Neural progenitor cell (in vitro differentiated cells): ENCODE results near the gene CCDC14. TPM values are rescaled to one million over a fixed set of nuclear protein-coding genes. Genes with fewer than 3 reads are reported as not detected.

Source experiments
- DNase-seq: peaks from one replicate; pipeline ENCODE4 v3.0.0-alpha.2; 2016; ENCODE audit warnings: low spot score
- H2AFZ ChIP-seq: fragments of 200-600 bp; sonication (generic); replicated peaks from 2 replicates; pipeline ENCODE4 v1.6.1; 2016; ENCODE audit warnings: antibody characterized with exemption
- H3F3A ChIP-seq: fragments of 200-600 bp; sonication (generic); 2 replicates; pipeline ENCODE4 v1.6.1; 2016; ENCODE audit warnings: antibody characterized with exemption, low read depth
- H3K27ac ChIP-seq: fragments of 200-600 bp; sonication (generic); 2 replicates; pipeline ENCODE4 v1.5.1; 2016; ENCODE audit warnings: mild to moderate bottlenecking
- H3K27me3 ChIP-seq: fragments of 200-600 bp; sonication (generic); 2 replicates; pipeline ENCODE4 v1.6.1; 2016; ENCODE audit warnings: mild to moderate bottlenecking, moderate library complexity
- H3K36me3 ChIP-seq: fragments of 200-600 bp; sonication (generic); 2 replicates; pipeline ENCODE4 v1.5.1; 2016
- H3K4me1 ChIP-seq: fragments of 200-600 bp; sonication (generic); 2 replicates; pipeline ENCODE4 v1.6.1; 2016; ENCODE audit warnings: mixed run types
- H3K4me2 ChIP-seq: fragments of 200-600 bp; sonication (generic); 2 replicates; pipeline ENCODE4 v1.6.1; 2016
- H3K4me3 ChIP-seq: fragments of 200-600 bp; sonication (generic); 2 replicates; pipeline ENCODE4 v1.5.1; 2016
- H3K79me2 ChIP-seq: fragments of 200-600 bp; sonication (generic); 2 replicates; pipeline ENCODE4 v1.6.1; 2016; ENCODE audit warnings: low read depth
- H3K9ac ChIP-seq: fragments of 200-600 bp; sonication (generic); 2 replicates; pipeline ENCODE4 v1.6.1; 2016
- H3K9me3 ChIP-seq: fragments of 200-600 bp; sonication (generic); 2 replicates; pipeline ENCODE4 v1.5.1; 2016; ENCODE audit warnings: low read depth
- H4K20me1 ChIP-seq: fragments of 200-600 bp; sonication (generic); 2 replicates; pipeline ENCODE4 v1.6.1; 2016; ENCODE audit warnings: low read depth
- H3K27ac Mint-ChIP-seq: 3 replicates; pipeline ENCODE4 v1.8.0; 2021; ENCODE audit warnings: mixed read lengths
- H3K27me3 Mint-ChIP-seq: 2 replicates; pipeline ENCODE4 v1.8.0; 2022; ENCODE audit warnings: low read depth, mild to moderate bottlenecking, inconsistent platforms, moderate library complexity, mixed read lengths; ENCODE audit not compliant: insufficient read depth
- H3K36me3 Mint-ChIP-seq: 3 replicates; pipeline ENCODE4 v1.8.0; 2021; ENCODE audit warnings: mixed read lengths
- H3K4me1 Mint-ChIP-seq: 3 replicates; pipeline ENCODE4 v1.8.0; 2021; ENCODE audit warnings: mixed read lengths
- H3K4me3 Mint-ChIP-seq: 3 replicates; pipeline ENCODE4 v1.8.0; 2021; ENCODE audit warnings: mild to moderate bottlenecking, moderate library complexity, mixed read lengths
- H3K9me3 Mint-ChIP-seq: 3 replicates; pipeline ENCODE4 v1.8.0; 2020; ENCODE audit warnings: mixed read lengths
- CTCF ChIP-seq: fragments of 200-600 bp; sonication (generic); IDR thresholded peaks from 2 replicates; pipeline ENCODE4 v1.5.1; 2017; ENCODE audit warnings: antibody characterized with exemption, mild to moderate bottlenecking
- EZH2 ChIP-seq: fragments of 200-600 bp; sonication (generic); IDR thresholded peaks from 2 replicates; pipeline ENCODE4 v1.6.1; 2017; ENCODE audit warnings: antibody characterized with exemption, mild to moderate bottlenecking, moderate library complexity
- EZH2phosphoT487 ChIP-seq: fragments of 200-600 bp; sonication (generic); IDR thresholded peaks from 2 replicates; pipeline ENCODE4 v1.6.1; 2017; ENCODE audit warnings: antibody characterized with exemption
- total RNA-seq: library from RNA; depleted of rRNA; stranded (reverse); fragments of >200 nt; gene quantifications from 2 replicates; pipeline ENCODE4 v1.2.3, GENCODE V29; 2015; ENCODE audit warnings: low replicate concordance

The CCDC14 gene
- total RNA-seq, 1 donor from 2014 or later: 250 TPM

GRCh38 chr3:123884993-123885392, 76.0 kb downstream of the CCDC14 start:
- Histone ChIP-seq H3K27ac (no peak overlapping the region), H3K4me3 (peak overlapping the region; percentile 76), H3K79me2 (peaks cover 17% of the 10 kb centered on the region), H3K4me2 (peak overlapping the region; percentile 79), H2AFZ (no peak overlapping the region), H4K20me1 (no peaks in the 10 kb centered on the region), H3K9ac (no peak overlapping the region), H3K36me3 (no peaks in the 10 kb centered on the region), H3F3A (peaks cover 31% of the 10 kb centered on the region), H3K4me1 (peaks cover 27% of the 10 kb centered on the region), H3K27me3 (peaks cover 5% of the 10 kb centered on the region), H3K9me3 (peaks cover 10% of the 10 kb centered on the region)
- H3K36me3 Mint-ChIP-seq: peaks cover 3% of the 10 kb centered on the region
- no peak for DNase-seq
- no peak for TF ChIP-seq EZH2phosphoT487
- no peak for TF ChIP-seq EZH2
- no peak for TF ChIP-seq CTCF
- H3K4me3 Mint-ChIP-seq: peak overlapping the region; percentile 93
- H3K9me3 Mint-ChIP-seq: peaks cover 19% of the 10 kb centered on the region
- no peak overlapping the region for H3K27ac Mint-ChIP-seq
- H3K27me3 Mint-ChIP-seq: peaks cover 6% of the 10 kb centered on the region
- peaks cover 44% of the 10 kb centered on the region for H3K4me1 Mint-ChIP-seq

GRCh38 chr3:123884203-123884831, 76.7 kb downstream of the CCDC14 start, which contains the start of gene MYLK:
Gene MYLK, minus strand, starts transcription at chr3:123884332. Its CDS starts 90,491 bp downstream, at chr3:123793841.
- Mint-ChIP-seq H3K27me3 (peaks cover 6% of the 10 kb centered on the region), H3K36me3 (peaks cover 6% of the 10 kb centered on the region), H3K4me3 (peak within 1 kb of the TSS; percentile 93), H3K9me3 (peaks cover 12% of the 10 kb centered on the region), H3K27ac (peak within 1 kb of the TSS; percentile 86), H3K4me1 (peaks cover 45% of the 10 kb centered on the region)
- Histone ChIP-seq H3K36me3 (no peaks in the 10 kb centered on the region), H3K9ac (peak within 1 kb of the TSS; percentile 28), H3K27me3 (peaks cover 5% of the 10 kb centered on the region), H3K4me2 (peak within 1 kb of the TSS; percentile 100), H3K4me3 (peak within 1 kb of the TSS; percentile 76), H4K20me1 (no peaks in the 10 kb centered on the region), H3F3A (peaks cover 32% of the 10 kb centered on the region), H3K9me3 (peaks cover 10% of the 10 kb centered on the region), H3K4me1 (peaks cover 28% of the 10 kb centered on the region), H2AFZ (peak within 1 kb of the TSS; percentile 89), H3K79me2 (peaks cover 17% of the 10 kb centered on the region), H3K27ac (no peak within 1 kb of the TSS)
- no peak for TF ChIP-seq EZH2phosphoT487
- no peak for TF ChIP-seq EZH2
- TF ChIP-seq CTCF: no peak
- peak; percentile 99 for DNase-seq

- peak overlapping the region; percentile 41 for H2AFZ ChIP-seq
Measured at GRCh38 chr3:123883701-123884202, 77.3 kb downstream of the CCDC14 start.

More at GRCh38 chr3:123883701-123884202, 77.3 kb downstream of the CCDC14 start:
- peaks cover 17% of the 10 kb centered on the region for H3K79me2 ChIP-seq
- Mint-ChIP-seq H3K4me1 (peaks cover 45% of the 10 kb centered on the region), H3K36me3 (peaks cover 6% of the 10 kb centered on the region), H3K27me3 (peaks cover 5% of the 10 kb centered on the region), H3K27ac (peak overlapping the region; percentile 33), H3K9me3 (peaks cover 10% of the 10 kb centered on the region), H3K4me3 (peak overlapping the region; percentile 88)
- peaks cover 28% of the 10 kb centered on the region for H3K4me1 ChIP-seq
- H3K9ac ChIP-seq: peak overlapping the region; percentile 28
- peak; percentile 69 for DNase-seq
- H3K27ac ChIP-seq: no peak overlapping the region
- TF ChIP-seq EZH2phosphoT487 (no peak), CTCF (no peak), EZH2 (no peak)
- peaks cover 32% of the 10 kb centered on the region for H3F3A ChIP-seq
- peaks cover 5% of the 10 kb centered on the region for H3K27me3 ChIP-seq
- no peaks in the 10 kb centered on the region for H4K20me1 ChIP-seq
- H3K4me3 ChIP-seq: peak overlapping the region; percentile 76
- peaks cover 10% of the 10 kb centered on the region for H3K9me3 ChIP-seq
- H3K36me3 ChIP-seq: no peaks in the 10 kb centered on the region
- peak overlapping the region; percentile 100 for H3K4me2 ChIP-seq
